Left cardiac atrium (tissue), 4 donors: Measurements from ENCODE around the gene RSRC1. TPM values are rescaled to one million over a fixed set of nuclear protein-coding genes. Genes with fewer than 3 reads are reported as not detected.
"Not testable (repeated sequence)": the region's sequence is repeated elsewhere in the genome, so short reads cannot be mapped to it uniquely, and the experiment has no call there.

Experiments
- ATAC-seq, 2 donors: fragments of 200-7000 bp; cut with Tn5 transposase; one replicate each; pipeline ENCODE4 v1.9.1; 2020; ENCODE audit warnings: mild to moderate bottlenecking in 2 of 2, moderate library complexity in 2 of 2
- DNase-seq: peaks from one replicate; pipeline ENCODE4 v3.0.0-alpha.2; 2020
- intact Hi-C, 2 donors: fragments of 100-400 bp; cut with DNase I; formaldehyde crosslinking; loops; one replicate each; pipeline versions ENCODE4 v1.14.1 to v1.15.1; 2022 to 2023
- long read RNA-seq: library from polyadenylated mRNA; unstranded; transcript quantifications from one replicate; pipeline ENCODE4 v2.0.0, GENCODE V29; 2021
- total RNA-seq, 2 donors: library from RNA; stranded (reverse); fragmentation: NEBNext Ultra II Directional; extraction: Animal tissue kit (Norgen Biotek cat#: 25700); gene quantifications; one replicate each; pipeline ENCODE4 v1.2.1, GENCODE V29; 2021
- donor health status: DM: no; HTN: yes; CAD: no.
- donor health status: DM: no; HTN: yes; CAD: no; lungs with severe emphysema.
- donor health status: DM: yes; HTN: yes; CAD: no.
- donor health status: Dilated cardiomyopathy.

RSRC1 gene
- 10 to 100 TPM; 22.6 to 23.6 TPM for total RNA-seq
- long read RNA-seq, partial matches to known transcripts, result 1 of 4 reads
- long read RNA-seq, other reads (novel, unspliced or antisense), result 3 of 4 reads

GRCh38 chr3:158109804-158110657 is at the start of gene RSRC1:
TSS of gene RSRC1 (plus strand) at chr3:158110089. CDS start at chr3:158122105, 12,016 bp downstream.
- intact Hi-C loops, result loop anchor here in 1 of 2 donors (5.0 kb wide), 1 partner anchor 322 kb away; no protein-coding TSS in a partner anchor
- ATAC-seq, result peak; percentile 88 to 94
- peak; percentile 89 for DNase-seq

- intact Hi-C loops, ATAC-seq: not testable (repeated sequence)
Measured at GRCh38 chr3:158065574-158065973, 44.3 kb upstream of the RSRC1 start.

GRCh38 chr3:158072790-158073189 is 37.1 kb upstream of the RSRC1 start:
- no peak for DNase-seq
- no peak for ATAC-seq
- intact Hi-C loops, result no loop called here

More at GRCh38 chr3:158065574-158065973, 44.3 kb upstream of the RSRC1 start:
- DNase-seq, result not testable (repeated sequence)

- DNase-seq (no peak), ATAC-seq (no peak)
- intact Hi-C loops, result no loop called here
Measured at GRCh38 chr3:158074591-158074990, 35.3 kb upstream of the RSRC1 start.

- ATAC-seq (no peak), DNase-seq (no peak)
- intact Hi-C loops, result no loop called here
Measured at GRCh38 chr3:158079599-158079998, 30.3 kb upstream of the RSRC1 start.

GRCh38 chr3:158084651-158085050 is 25.2 kb upstream of the RSRC1 start:
- DNase-seq (no peak), ATAC-seq (no peak)
- intact Hi-C loops, result no loop called here

- DNase-seq (no peak), ATAC-seq (no peak)
- intact Hi-C loops, result no loop called here
Measured at GRCh38 chr3:158085358-158085757, 24.5 kb upstream of the RSRC1 start.

- no peak for DNase-seq
- no peak for ATAC-seq
Measured at GRCh38 chr3:158085931-158086330, 24.0 kb upstream of the RSRC1 start.

GRCh38 chr3:158086361-158086760 is 23.5 kb upstream of the RSRC1 start:
- DNase-seq, result no peak
- intact Hi-C loops, result no loop called here
- no peak for ATAC-seq

More at GRCh38 chr3:158085931-158086330, 24.0 kb upstream of the RSRC1 start:
- intact Hi-C loops, result no loop called here

GRCh38 chr3:158086776-158087175 is 23.1 kb upstream of the RSRC1 start:
- intact Hi-C loops, result no loop called here
- no peak for ATAC-seq
- no peak for DNase-seq

GRCh38 chr3:158091531-158091930 is 18.4 kb upstream of the RSRC1 start:
- no peak for ATAC-seq
- DNase-seq, result no peak
- intact Hi-C loops, result loop anchor here in 1 of 2 donors (5.0 kb wide), 1 partner anchor 341 kb away; no protein-coding TSS in a partner anchor

- intact Hi-C loops, result loop anchor here in 1 of 2 donors (5.0 kb wide), 1 partner anchor 339 kb away; no protein-coding TSS in a partner anchor
- ATAC-seq (no peak), DNase-seq (no peak)
Measured at GRCh38 chr3:158093526-158093925, 16.4 kb upstream of the RSRC1 start.

GRCh38 chr3:158094235-158095110 is 15.4 kb upstream of the RSRC1 start:
- peak; percentile 19 for DNase-seq
- intact Hi-C loops, result loop anchor here in 1 of 2 donors (5.0 kb wide), 1 partner anchor 338 kb away; no protein-coding TSS in a partner anchor
- peak in 1 of 2 donors; percentile 15 for ATAC-seq

GRCh38 chr3:158095111-158095813 is 14.6 kb upstream of the RSRC1 start:
- no peak for ATAC-seq
- intact Hi-C loops, result no loop called here
- DNase-seq, result peak; percentile 20

- ATAC-seq, result no peak
- intact Hi-C loops, result no loop called here
- no peak for DNase-seq
Measured at GRCh38 chr3:158095814-158096704, 13.8 kb upstream of the RSRC1 start.

GRCh38 chr3:158097081-158097592 is 12.8 kb upstream of the RSRC1 start:
- ATAC-seq (no peak), DNase-seq (no peak)
- intact Hi-C loops, result no loop called here

- peak in 1 of 2 donors; percentile 87 for ATAC-seq
- DNase-seq, result peak; percentile 24
- intact Hi-C loops, result no loop called here
Measured at GRCh38 chr3:158097593-158098308, 12.1 kb upstream of the RSRC1 start.
